ENCODE data around the gene RSF1. TPM values are rescaled to one million over a fixed set of nuclear protein-coding genes. Genes with fewer than 3 reads are reported as not detected.

Gene RSF1
- total RNA-seq, 1 donor from 2014 or later, result 109 TPM

DNA sequence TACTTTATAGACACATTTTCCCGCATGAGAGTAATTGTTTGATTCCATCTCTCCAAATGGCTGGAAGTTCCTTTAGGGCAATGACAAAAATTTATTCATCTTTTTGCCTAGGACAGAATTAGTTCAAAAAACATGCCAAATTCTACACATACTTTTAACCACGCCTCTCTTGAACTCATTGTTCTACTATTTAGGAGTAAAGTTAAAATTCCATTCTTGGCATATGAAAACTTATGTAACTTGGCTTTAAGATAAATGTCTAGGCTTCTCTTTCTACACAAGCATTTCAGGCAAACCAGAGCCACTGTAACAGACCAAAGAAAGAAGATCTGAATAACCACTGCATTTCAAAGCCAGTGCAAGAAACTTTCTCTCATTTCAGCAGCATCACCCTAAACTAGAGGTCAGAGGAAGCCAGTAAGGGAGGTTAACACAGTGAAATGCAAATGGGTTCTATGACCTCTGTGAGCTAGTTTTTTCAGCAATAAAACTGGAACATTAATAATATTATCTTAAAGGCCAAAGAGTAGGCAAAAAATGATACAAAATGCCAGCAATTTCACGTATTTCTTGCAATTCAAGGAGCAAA lies 73.0 kb downstream of the RSF1 start:
- H3K4me3 Mint-ChIP-seq, result no peak overlapping the region
- H3K36me3 Mint-ChIP-seq, result peaks cover 24% of the 10 kb centered on the region
- TF ChIP-seq, protein P1, sequence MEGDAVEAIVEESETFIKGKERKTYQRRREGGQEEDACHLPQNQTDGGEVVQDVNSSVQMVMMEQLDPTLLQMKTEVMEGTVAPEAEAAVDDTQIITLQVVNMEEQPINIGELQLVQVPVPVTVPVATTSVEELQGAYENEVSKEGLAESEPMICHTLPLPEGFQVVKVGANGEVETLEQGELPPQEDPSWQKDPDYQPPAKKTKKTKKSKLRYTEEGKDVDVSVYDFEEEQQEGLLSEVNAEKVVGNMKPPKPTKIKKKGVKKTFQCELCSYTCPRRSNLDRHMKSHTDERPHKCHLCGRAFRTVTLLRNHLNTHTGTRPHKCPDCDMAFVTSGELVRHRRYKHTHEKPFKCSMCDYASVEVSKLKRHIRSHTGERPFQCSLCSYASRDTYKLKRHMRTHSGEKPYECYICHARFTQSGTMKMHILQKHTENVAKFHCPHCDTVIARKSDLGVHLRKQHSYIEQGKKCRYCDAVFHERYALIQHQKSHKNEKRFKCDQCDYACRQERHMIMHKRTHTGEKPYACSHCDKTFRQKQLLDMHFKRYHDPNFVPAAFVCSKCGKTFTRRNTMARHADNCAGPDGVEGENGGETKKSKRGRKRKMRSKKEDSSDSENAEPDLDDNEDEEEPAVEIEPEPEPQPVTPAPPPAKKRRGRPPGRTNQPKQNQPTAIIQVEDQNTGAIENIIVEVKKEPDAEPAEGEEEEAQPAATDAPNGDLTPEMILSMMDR (IDR thresholded peaks at IDR 0.05; ENCODE audit: unreplicated experiment), result no peak
- H3K4me1 Mint-ChIP-seq, result peaks cover 15% of the 10 kb centered on the region
- no peaks in the 10 kb centered on the region for H3K27me3 Mint-ChIP-seq (ENCODE audit: low read depth)
- peak overlapping the region; percentile 70 for H3K27ac Mint-ChIP-seq
- peaks cover 14% of the 10 kb centered on the region for H3K9me3 Mint-ChIP-seq
- DNase-seq (ENCODE audit: low spot score in 2 of 2, unreplicated experiment in 2 of 2), result no peak

DNA sequence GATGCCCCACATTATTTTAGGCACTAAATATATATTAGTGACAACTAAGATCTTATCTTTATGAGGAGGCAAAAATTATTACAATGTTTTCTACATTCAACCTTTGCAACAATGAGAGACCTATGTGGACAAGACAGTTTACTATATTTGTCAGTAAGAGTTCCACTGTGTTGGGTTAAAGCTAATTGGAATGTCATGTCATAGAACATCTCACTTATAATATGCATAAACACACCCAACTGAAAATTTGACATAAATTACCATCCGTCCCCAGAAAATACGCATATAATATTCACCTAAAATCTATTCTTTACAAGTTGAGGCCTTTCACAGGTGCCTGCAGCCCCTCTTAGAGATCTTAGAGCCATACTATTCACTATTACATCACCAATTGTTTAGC lies 84.0 kb downstream of the RSF1 start:
- Mint-ChIP-seq H3K27me3 (ENCODE audit: low read depth) (no peaks in the 10 kb centered on the region), H3K4me1 (no peaks in the 10 kb centered on the region), H3K27ac (no peak overlapping the region), H3K36me3 (peaks cover 48% of the 10 kb centered on the region), H3K4me3 (no peak overlapping the region), H3K9me3 (peaks cover 11% of the 10 kb centered on the region)
- TF ChIP-seq, protein P1 (IDR thresholded peaks at IDR 0.05; ENCODE audit: unreplicated experiment), result no peak
- DNase-seq (ENCODE audit: low spot score in 2 of 2, unreplicated experiment in 2 of 2), result no peak

DNA sequence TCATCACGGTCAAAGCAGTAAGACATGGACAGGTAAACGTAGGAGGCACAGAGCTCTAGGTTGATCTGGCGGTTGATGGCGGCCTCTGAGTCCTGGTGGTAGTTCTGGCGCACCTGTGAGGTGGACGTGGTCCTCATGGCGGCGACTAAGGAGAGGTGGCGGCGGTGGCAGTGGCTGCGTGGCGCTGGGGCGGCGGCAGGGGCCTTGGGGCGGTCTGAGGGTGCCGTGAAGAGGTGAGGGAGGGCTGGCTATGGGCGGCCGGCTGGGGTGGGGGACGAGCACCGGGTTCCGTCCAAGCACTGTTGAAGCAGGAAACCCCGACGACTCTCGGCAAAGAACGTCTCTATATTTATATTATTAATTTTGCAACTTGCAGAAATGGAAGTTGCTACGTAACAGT lies 85.6 kb downstream of the RSF1 start:
- Mint-ChIP-seq H3K36me3 (peaks cover 53% of the 10 kb centered on the region), H3K4me3 (no peak overlapping the region), H3K27ac (no peak overlapping the region), H3K9me3 (peaks cover 22% of the 10 kb centered on the region), H3K27me3 (ENCODE audit: low read depth) (no peaks in the 10 kb centered on the region), H3K4me1 (no peaks in the 10 kb centered on the region)
- DNase-seq (ENCODE audit: low spot score in 2 of 2, unreplicated experiment in 2 of 2), result no peak
- TF ChIP-seq, protein P1 (IDR thresholded peaks at IDR 0.05; ENCODE audit: unreplicated experiment), result no peak

DNA sequence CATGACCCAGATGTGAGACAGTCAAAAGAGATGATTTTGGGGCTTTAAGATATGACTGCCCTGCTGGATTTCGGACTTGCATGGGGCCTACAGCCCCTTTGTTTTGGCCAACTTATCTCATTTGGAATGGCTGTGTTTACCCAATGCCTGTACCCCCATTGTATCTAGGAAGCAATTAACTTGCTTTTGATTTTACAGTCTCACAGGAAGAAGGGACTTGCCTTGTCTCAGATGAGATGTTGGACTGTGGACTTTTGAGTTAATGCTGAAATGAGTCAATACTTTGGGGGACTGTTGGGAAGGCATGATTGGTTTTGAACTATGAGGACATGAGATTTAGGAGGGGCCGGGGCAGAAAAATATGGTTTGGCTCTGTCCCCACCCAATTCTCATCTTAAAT lies 88.4 kb downstream of the RSF1 start:
- no peaks in the 10 kb centered on the region for H3K4me1 Mint-ChIP-seq
- TF ChIP-seq, protein P1 (IDR thresholded peaks at IDR 0.05; ENCODE audit: unreplicated experiment), result no peak

DNA sequence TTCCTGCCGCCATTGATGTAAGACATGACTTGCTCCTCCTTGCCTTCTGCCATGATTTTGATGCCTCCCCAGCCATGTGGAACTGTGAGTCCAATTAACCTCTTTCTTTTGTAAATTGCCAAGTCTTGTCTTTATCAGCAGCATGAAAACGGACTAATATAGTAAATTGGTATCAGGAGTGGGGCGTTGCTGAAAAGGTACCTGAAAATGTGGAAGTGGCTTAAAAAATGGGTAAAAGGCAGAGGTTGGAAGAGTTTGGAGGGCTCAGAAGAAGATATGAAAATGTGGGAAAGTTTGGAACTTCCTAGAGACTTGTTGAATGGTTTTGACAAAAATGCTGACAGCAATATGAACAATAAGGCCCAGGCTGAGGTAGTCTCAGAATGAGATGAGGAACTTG lies 89.7 kb downstream of the RSF1 start:
- Mint-ChIP-seq H3K4me3 (no peak overlapping the region), H3K9me3 (peaks cover 22% of the 10 kb centered on the region), H3K36me3 (peaks cover 46% of the 10 kb centered on the region), H3K27me3 (ENCODE audit: low read depth) (no peaks in the 10 kb centered on the region), H3K27ac (no peak overlapping the region), H3K4me1 (no peaks in the 10 kb centered on the region)
- DNase-seq (ENCODE audit: low spot score in 2 of 2, unreplicated experiment in 2 of 2), result no peak
- TF ChIP-seq, protein P1 (IDR thresholded peaks at IDR 0.05; ENCODE audit: unreplicated experiment), result no peak

More for the DNA sequence above, 88.4 kb downstream of the RSF1 start:
- no peak overlapping the region for H3K27ac Mint-ChIP-seq
- no peak for DNase-seq (ENCODE audit: low spot score in 2 of 2, unreplicated experiment in 2 of 2)
- no peaks in the 10 kb centered on the region for H3K27me3 Mint-ChIP-seq (ENCODE audit: low read depth)
- peaks cover 22% of the 10 kb centered on the region for H3K9me3 Mint-ChIP-seq
- H3K4me3 Mint-ChIP-seq, result no peak overlapping the region
- peaks cover 51% of the 10 kb centered on the region for H3K36me3 Mint-ChIP-seq

DNA sequence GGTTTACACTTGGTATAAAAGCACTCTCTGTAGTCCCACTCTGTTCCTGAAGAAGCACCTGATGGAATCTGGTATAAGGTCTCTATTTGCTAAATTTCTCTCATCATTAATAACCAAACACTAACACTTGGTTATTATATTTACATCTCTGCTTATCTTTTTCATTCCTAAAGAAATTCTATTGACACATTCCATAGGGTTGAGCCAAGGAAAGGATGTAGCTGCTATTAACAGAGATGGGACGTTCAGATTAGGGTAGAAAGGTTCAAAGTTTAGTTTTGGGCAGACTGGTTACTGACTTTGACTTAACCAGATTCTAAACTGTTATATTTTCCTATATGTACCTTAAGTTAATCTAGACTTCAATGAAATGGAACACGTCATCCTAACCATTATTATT lies 91.5 kb downstream of the RSF1 start:
- TF ChIP-seq, protein P1 (IDR thresholded peaks at IDR 0.05; ENCODE audit: unreplicated experiment), result no peak
- Mint-ChIP-seq H3K4me3 (no peak overlapping the region), H3K27me3 (ENCODE audit: low read depth) (no peaks in the 10 kb centered on the region), H3K4me1 (no peaks in the 10 kb centered on the region), H3K36me3 (peaks cover 45% of the 10 kb centered on the region), H3K9me3 (peaks cover 22% of the 10 kb centered on the region), H3K27ac (no peak overlapping the region)
- DNase-seq (ENCODE audit: low spot score in 2 of 2, unreplicated experiment in 2 of 2), result no peak

Measured in mesothelial cell of epicardium (in vitro differentiated cells).